ENCODE data around the gene ZNF462. TPM values are rescaled to one million over a fixed set of nuclear protein-coding genes. Genes with fewer than 3 reads are reported as not detected.

Gene ZNF462
- total RNA-seq, 1 donor from 2014 or later = 98.3 TPM

DNA sequence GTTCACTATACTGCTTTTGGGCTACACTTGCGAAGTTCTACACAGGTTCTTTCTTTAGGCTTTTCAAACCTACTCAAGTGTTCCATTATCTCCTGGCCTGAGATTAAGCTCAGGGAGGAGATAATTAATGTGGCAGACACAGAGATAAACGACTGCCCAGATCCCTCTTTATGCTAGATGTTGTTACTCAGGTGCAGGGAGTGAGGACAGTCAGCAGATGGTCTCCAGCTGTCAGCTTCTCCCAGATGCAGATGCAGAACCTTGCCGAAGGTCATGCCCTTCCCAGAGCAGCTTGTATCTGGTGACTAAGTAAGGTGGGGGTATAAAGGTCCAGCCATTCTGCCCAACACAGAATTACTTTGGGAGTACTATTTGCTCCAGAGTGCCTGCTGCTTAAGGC, 166.2 kb downstream of the ZNF462 start:
- H3K4me3 Mint-ChIP-seq (ENCODE audit: unreplicated experiment) = no peak overlapping the region
- DNase-seq (ENCODE audit: low spot score) = no peak
- no peak overlapping the region for H3K27ac Mint-ChIP-seq (ENCODE audit: unreplicated experiment)
- TF ChIP-seq, protein P1, sequence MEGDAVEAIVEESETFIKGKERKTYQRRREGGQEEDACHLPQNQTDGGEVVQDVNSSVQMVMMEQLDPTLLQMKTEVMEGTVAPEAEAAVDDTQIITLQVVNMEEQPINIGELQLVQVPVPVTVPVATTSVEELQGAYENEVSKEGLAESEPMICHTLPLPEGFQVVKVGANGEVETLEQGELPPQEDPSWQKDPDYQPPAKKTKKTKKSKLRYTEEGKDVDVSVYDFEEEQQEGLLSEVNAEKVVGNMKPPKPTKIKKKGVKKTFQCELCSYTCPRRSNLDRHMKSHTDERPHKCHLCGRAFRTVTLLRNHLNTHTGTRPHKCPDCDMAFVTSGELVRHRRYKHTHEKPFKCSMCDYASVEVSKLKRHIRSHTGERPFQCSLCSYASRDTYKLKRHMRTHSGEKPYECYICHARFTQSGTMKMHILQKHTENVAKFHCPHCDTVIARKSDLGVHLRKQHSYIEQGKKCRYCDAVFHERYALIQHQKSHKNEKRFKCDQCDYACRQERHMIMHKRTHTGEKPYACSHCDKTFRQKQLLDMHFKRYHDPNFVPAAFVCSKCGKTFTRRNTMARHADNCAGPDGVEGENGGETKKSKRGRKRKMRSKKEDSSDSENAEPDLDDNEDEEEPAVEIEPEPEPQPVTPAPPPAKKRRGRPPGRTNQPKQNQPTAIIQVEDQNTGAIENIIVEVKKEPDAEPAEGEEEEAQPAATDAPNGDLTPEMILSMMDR (IDR thresholded peaks at IDR 0.05; ENCODE audit: unreplicated experiment) = no peak
- no peaks in the 10 kb centered on the region for H3K9me3 Mint-ChIP-seq (ENCODE audit: unreplicated experiment)
- H3K4me1 Mint-ChIP-seq (ENCODE audit: unreplicated experiment) = peaks cover 13% of the 10 kb centered on the region
- no peaks in the 10 kb centered on the region for H3K36me3 Mint-ChIP-seq (ENCODE audit: low read depth, unreplicated experiment)
- peaks cover 1% of the 10 kb centered on the region for H3K27me3 Mint-ChIP-seq (ENCODE audit: unreplicated experiment)

DNA sequence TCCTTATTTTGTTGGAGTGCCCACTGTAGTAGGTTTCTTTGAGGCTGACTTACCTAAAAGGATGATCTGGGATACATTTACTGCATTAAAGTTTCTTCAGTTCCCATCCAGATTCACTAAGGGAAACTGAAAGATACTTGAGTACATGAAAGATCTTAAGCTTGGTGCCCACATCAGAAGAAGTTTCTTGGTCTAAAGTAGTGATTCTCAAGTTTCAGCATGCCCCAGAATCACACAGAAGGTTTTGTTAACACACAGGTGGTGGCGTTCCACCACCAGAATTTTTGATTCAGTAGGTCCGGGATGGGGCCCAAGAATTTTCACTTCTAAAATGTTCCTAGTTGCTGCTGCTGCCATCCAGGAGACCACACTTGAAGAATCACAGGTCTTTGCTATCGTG, 171.0 kb downstream of the ZNF462 start:
- no peak for DNase-seq (ENCODE audit: low spot score)
- no peaks in the 10 kb centered on the region for H3K9me3 Mint-ChIP-seq (ENCODE audit: unreplicated experiment)
- TF ChIP-seq, protein P1 (IDR thresholded peaks at IDR 0.05; ENCODE audit: unreplicated experiment) = no peak
- no peak overlapping the region for H3K4me3 Mint-ChIP-seq (ENCODE audit: unreplicated experiment)
- H3K36me3 Mint-ChIP-seq (ENCODE audit: low read depth, unreplicated experiment) = no peaks in the 10 kb centered on the region
- H3K27me3 Mint-ChIP-seq (ENCODE audit: unreplicated experiment) = peaks cover 1% of the 10 kb centered on the region
- no peak overlapping the region for H3K27ac Mint-ChIP-seq (ENCODE audit: unreplicated experiment)
- peaks cover 21% of the 10 kb centered on the region for H3K4me1 Mint-ChIP-seq (ENCODE audit: unreplicated experiment)

DNA sequence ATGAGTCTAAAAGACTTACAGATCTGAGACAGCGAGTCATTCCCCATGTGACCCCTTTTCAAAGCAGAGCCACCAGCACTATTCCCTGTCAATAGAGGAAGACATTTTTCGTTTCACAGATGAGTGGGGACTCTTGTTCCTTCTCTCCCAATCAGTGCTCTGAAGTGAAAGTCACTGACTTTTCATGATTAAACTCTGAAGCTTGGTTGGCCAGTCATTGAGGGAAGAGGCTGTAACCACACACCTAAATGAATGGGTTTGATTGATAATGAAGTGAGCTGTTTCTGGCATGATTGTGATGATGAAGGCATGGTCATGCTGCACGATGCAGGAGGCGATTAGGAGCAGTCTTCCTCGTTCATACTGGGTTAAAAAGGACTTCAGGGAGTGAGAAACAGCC, 171.9 kb downstream of the ZNF462 start:
- DNase-seq (ENCODE audit: low spot score) = no peak
- peaks cover 24% of the 10 kb centered on the region for H3K4me1 Mint-ChIP-seq (ENCODE audit: unreplicated experiment)
- H3K4me3 Mint-ChIP-seq (ENCODE audit: unreplicated experiment) = no peak overlapping the region
- H3K27ac Mint-ChIP-seq (ENCODE audit: unreplicated experiment) = no peak overlapping the region
- TF ChIP-seq, protein P1 (IDR thresholded peaks at IDR 0.05; ENCODE audit: unreplicated experiment) = no peak
- H3K9me3 Mint-ChIP-seq (ENCODE audit: unreplicated experiment) = no peaks in the 10 kb centered on the region
- H3K36me3 Mint-ChIP-seq (ENCODE audit: low read depth, unreplicated experiment) = no peaks in the 10 kb centered on the region
- peaks cover 1% of the 10 kb centered on the region for H3K27me3 Mint-ChIP-seq (ENCODE audit: unreplicated experiment)

GRCh38 chr9:107036367-107036766, 173.4 kb downstream of the ZNF462 start:
- Mint-ChIP-seq H3K4me1 (ENCODE audit: unreplicated experiment) (peaks cover 24% of the 10 kb centered on the region), H3K27ac (ENCODE audit: unreplicated experiment) (no peak overlapping the region), H3K4me3 (ENCODE audit: unreplicated experiment) (no peak overlapping the region), H3K9me3 (ENCODE audit: unreplicated experiment) (no peaks in the 10 kb centered on the region), H3K27me3 (ENCODE audit: unreplicated experiment) (peaks cover 1% of the 10 kb centered on the region), H3K36me3 (ENCODE audit: low read depth, unreplicated experiment) (no peaks in the 10 kb centered on the region)
- TF ChIP-seq, protein P1 (IDR thresholded peaks at IDR 0.05; ENCODE audit: unreplicated experiment) = no peak
- DNase-seq (ENCODE audit: low spot score) = no peak

DNA sequence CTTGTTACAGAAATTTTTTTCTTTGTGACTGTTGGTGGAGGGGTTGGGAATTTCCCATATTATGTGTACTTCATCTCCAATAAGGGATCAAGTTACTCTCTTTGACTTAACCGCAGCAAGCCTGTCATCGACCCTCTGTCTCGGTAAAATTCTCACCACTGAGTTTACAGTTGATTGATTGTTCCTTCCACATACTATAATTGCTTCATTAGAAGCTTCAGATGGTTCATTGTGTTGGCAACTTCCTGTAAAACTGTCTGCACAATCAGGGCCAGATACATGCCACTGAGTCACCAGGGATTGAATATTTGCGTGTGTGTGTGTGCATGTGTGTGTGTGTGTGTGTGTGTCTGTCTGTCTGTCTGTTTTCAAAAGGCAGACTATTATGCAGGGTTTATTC, 176.6 kb downstream of the ZNF462 start:
- Mint-ChIP-seq H3K4me3 (ENCODE audit: unreplicated experiment) (no peak overlapping the region), H3K27ac (ENCODE audit: unreplicated experiment) (no peak overlapping the region), H3K9me3 (ENCODE audit: unreplicated experiment) (no peaks in the 10 kb centered on the region), H3K36me3 (ENCODE audit: low read depth, unreplicated experiment) (no peaks in the 10 kb centered on the region), H3K4me1 (ENCODE audit: unreplicated experiment) (peaks cover 19% of the 10 kb centered on the region), H3K27me3 (ENCODE audit: unreplicated experiment) (peaks cover 3% of the 10 kb centered on the region)
- TF ChIP-seq, protein P1 (IDR thresholded peaks at IDR 0.05; ENCODE audit: unreplicated experiment) = no peak
- DNase-seq (ENCODE audit: low spot score) = no peak

All from endothelial cell (in vitro differentiated cells).